HCT116 (cell line): Measurements from ENCODE around the gene BCL7A. TPM values are rescaled to one million over a fixed set of nuclear protein-coding genes. Genes with fewer than 3 reads are reported as not detected.

Experiments
- ATAC-seq: fragments of 200-7000 bp; cut with Tn5 transposase; 2 replicates; pipeline ENCODE4 v1.9.1; 2020; ENCODE audit warnings: mild to moderate bottlenecking, moderate library complexity
- BruUV-seq: library from RNA; stranded (reverse); fragments of 400-500 nt; replicated peaks from 2 replicates; lab custom pipeline; 2021; lab: Mats Ljungman, UMichigan
- CTCF ChIA-PET: fragments of 300-600 bp; sonication (Branson Sonifier 250); formaldehyde crosslinking; loops from one replicate; lab custom pipeline; 2021; ENCODE audit warnings: antibody characterized with exemption; lab: Charles Lee
- POLR2A ChIA-PET: fragments of 300-600, 350-600 bp; sonication (Branson Sonifier 250); formaldehyde crosslinking; loops from one replicate; lab custom pipeline; 2021; ENCODE audit warnings: antibody characterized with exemption; lab: Charles Lee
- RAD21 ChIA-PET, 2 experiments: fragments of 300-600 bp; sonication (Branson Sonifier 250); formaldehyde crosslinking; loops; one replicate each; lab custom pipeline; 2023; ENCODE audit warnings: low total read pairs in 2 of 2; ENCODE audit not compliant: uncharacterized antibody in 2 of 2, unreplicated experiment in 2 of 2, low non-redundant PET in 1 of 2; lab: Charles Lee
- DNase-seq: peaks from one replicate; pipeline ENCODE4 v3.0.0-alpha.2; 2010; ENCODE audit warnings: low read depth, low spot score
- H2AFZ ChIP-seq: fragments of 200-600 bp; shearing (Covaris generic), sonication (generic); 2 replicates; pipeline ENCODE4 v1.6.1; 2017; ENCODE audit warnings: low read depth, mixed run types, mixed read lengths, antibody characterized with exemption, low read length; ENCODE audit not compliant: poor library complexity, severe bottlenecking
- H3K27ac ChIP-seq: 2 replicates; pipeline ENCODE4 v1.5.1; 2012; ENCODE audit warnings: low read depth, low read length
- H3K27me3 ChIP-seq: fragments of 200-600 bp; sonication (generic); 2 replicates; pipeline ENCODE4 v1.6.1; 2016; ENCODE audit warnings: mixed run types, low read length, mixed read lengths; ENCODE audit not compliant: insufficient read depth
- H3K36me3 ChIP-seq, 2 experiments: fragments of 200-500 bp in 1 of 2; fragments of 200-600 bp in 1 of 2; sonication (Bioruptor generic) in 1 of 2; sonication (generic) in 1 of 2; 2 replicates each; pipeline versions ENCODE4 v1.5.1 to v1.6.1; 2014 to 2016; ENCODE audit warnings: low read length in 2 of 2, inconsistent platforms in 1 of 2, mixed read lengths in 1 of 2, mixed run types in 1 of 2; ENCODE audit not compliant: insufficient read depth in 2 of 2, control insufficient read depth in 1 of 2
- H3K4me1 ChIP-seq, 2 experiments: fragments of 200-600 bp in 1 of 2; sonication (generic) in 1 of 2; 2 replicates each; pipeline versions ENCODE4 v1.5.1 to v1.6.1; 2012 to 2017; ENCODE audit warnings: low read length in 2 of 2, inconsistent platforms in 1 of 2, mild to moderate bottlenecking in 1 of 2, mixed read lengths in 1 of 2, mixed run types in 1 of 2, moderate library complexity in 1 of 2; ENCODE audit not compliant: insufficient read depth in 2 of 2, control insufficient read depth in 1 of 2
- H3K4me2 ChIP-seq: fragments of 200-600 bp; sonication (generic); 2 replicates; pipeline ENCODE4 v1.6.1; 2017; ENCODE audit warnings: mixed run types, low read length, mixed read lengths
- H3K4me3 ChIP-seq, 2 experiments: fragments of 200-600 bp in 1 of 2; sonication (generic) in 1 of 2; replicated peaks in 1 of 2; 2 replicates each; pipeline ENCODE4 v1.5.1; 2011 to 2016; ENCODE audit warnings: low read length in 2 of 2, control low read depth in 1 of 2, low read depth in 1 of 2, mild to moderate bottlenecking in 1 of 2, mixed read lengths in 1 of 2, mixed run types in 1 of 2
- H3K79me2 ChIP-seq: fragments of 200-600 bp; sonication (generic); 2 replicates; pipeline ENCODE4 v1.6.1; 2017; ENCODE audit warnings: mild to moderate bottlenecking, mixed run types, low read length, moderate library complexity, mixed read lengths; ENCODE audit not compliant: insufficient read depth
- H3K9ac ChIP-seq: fragments of 200-600 bp; sonication (generic); 2 replicates; pipeline ENCODE4 v1.6.1; 2016; ENCODE audit warnings: low read length, mixed read lengths
- H3K9me2 ChIP-seq: fragments of 200-600 bp; sonication (generic), shearing (Covaris generic); 2 replicates; pipeline ENCODE4 v1.6.1; 2017; ENCODE audit warnings: mixed run types, mild to moderate bottlenecking, moderate library complexity; ENCODE audit not compliant: insufficient read depth
- H3K9me3 ChIP-seq, 2 experiments: fragments of 200-500 bp in 1 of 2; fragments of 200-600 bp in 1 of 2; sonication (Bioruptor generic) in 1 of 2; sonication (generic) in 1 of 2; 2 replicates each; pipeline ENCODE4 v1.6.1; 2014 to 2017; ENCODE audit warnings: low read length in 2 of 2, mixed read lengths in 2 of 2, inconsistent platforms in 1 of 2, low read depth in 1 of 2, mild to moderate bottlenecking in 1 of 2, mixed run types in 1 of 2, moderate library complexity in 1 of 2; ENCODE audit not compliant: control insufficient read depth in 1 of 2, insufficient read depth in 1 of 2
- H4K20me1 ChIP-seq: fragments of 200-600 bp; sonication (generic), shearing (Covaris generic); 2 replicates; pipeline ENCODE4 v1.6.1; 2017; ENCODE audit warnings: mixed run types, mild to moderate bottlenecking, moderate library complexity; ENCODE audit not compliant: insufficient read depth
- CBX3 ChIP-seq: IDR thresholded peaks from 2 replicates; pipeline ENCODE4 v1.6.1; 2012; ENCODE audit warnings: low read depth
- EGR1 ChIP-seq: IDR thresholded peaks from 2 replicates; pipeline ENCODE4 v1.6.1; 2012; ENCODE audit warnings: low read depth
- EZH2 ChIP-seq: fragments of 200-600 bp; sonication (generic); IDR thresholded peaks from 2 replicates; pipeline ENCODE4 v1.6.1; 2017; ENCODE audit warnings: antibody characterized with exemption, mixed run types
- POLR2AphosphoS5 ChIP-seq: IDR thresholded peaks from 2 replicates; pipeline ENCODE4 v1.6.1; 2011; ENCODE audit warnings: mild to moderate bottlenecking, low read depth, low read length, moderate library complexity
- YY1 ChIP-seq: IDR thresholded peaks from 2 replicates; pipeline ENCODE4 v1.6.1; 2011; ENCODE audit warnings: low read length, low read depth, moderate library complexity, mild to moderate bottlenecking; ENCODE audit not compliant: insufficient replicate concordance; ENCODE audit errors: extremely low read depth
- ZBTB33 ChIP-seq: IDR thresholded peaks from 2 replicates; pipeline ENCODE4 v1.6.1; 2011; ENCODE audit warnings: mild to moderate bottlenecking, low read length, moderate library complexity; ENCODE audit not compliant: insufficient replicate concordance; ENCODE audit errors: extremely low read depth
- ZFX ChIP-seq: fragments of 450-650 bp; IDR thresholded peaks from 2 replicates; pipeline ENCODE4 v1.6.1; 2017
- intact Hi-C: fragments of 100-400 bp; cut with micrococcal nuclease; formaldehyde crosslinking; loops from 2 replicates; pipeline ENCODE4 v1.10.0; 2022
- total RNA-seq: library from RNA; stranded (reverse); gene quantifications from one replicate; pipeline ENCODE4 v1.2.1, GENCODE V29; 2021; ENCODE audit not compliant: unreplicated experiment

The BCL7A gene
- total RNA-seq, 1 experiment from 2014 or later: 14.2 TPM

DNA sequence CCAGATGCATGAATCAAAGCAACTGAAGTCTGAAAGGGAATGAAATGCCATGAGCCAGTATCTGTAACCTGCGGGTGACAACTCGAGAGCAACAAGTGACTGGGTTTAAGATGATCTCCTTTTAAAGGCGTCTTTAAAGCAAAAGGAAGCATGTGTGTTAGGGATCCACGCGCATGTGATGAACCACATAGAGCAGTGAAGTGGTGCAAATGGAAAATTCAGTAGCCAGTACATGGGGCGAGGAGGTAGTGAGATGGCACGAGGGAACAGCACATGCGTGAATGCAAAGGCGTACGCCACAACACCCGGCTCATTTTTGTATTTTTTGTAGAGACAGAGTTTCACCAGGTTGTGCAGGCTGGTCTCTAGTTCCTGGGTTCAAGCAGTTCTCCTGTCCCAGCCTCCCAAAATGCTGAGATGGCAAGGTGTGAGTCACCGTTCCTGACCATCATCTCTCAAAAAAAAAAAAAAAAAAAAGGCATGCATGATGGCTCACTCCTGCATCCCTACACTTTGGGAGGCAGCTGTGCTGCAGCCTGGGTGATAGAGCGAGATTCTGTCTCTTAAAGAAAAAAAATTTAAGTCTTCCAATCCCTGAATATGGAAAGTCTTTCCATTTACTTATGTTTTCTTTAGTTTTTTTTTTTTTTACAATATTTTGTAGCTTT lies 24.6 kb upstream of the BCL7A start:
- Histone ChIP-seq H3K4me2 (no peak overlapping the region), H4K20me1 (no peaks in the 10 kb centered on the region), H3K9me2 (no peaks in the 10 kb centered on the region), H3K27ac (no peak overlapping the region), H3K27me3 (no peaks in the 10 kb centered on the region), H3K36me3 (no peaks in the 10 kb centered on the region), H2AFZ (no peak overlapping the region), H3K9ac (no peak overlapping the region), H3K79me2 (no peaks in the 10 kb centered on the region), H3K9me3 (peaks cover 3 to 8% of the 10 kb centered on the region in 2 experiments; a peak in 2 of 4 replicates), H3K4me1 (no peaks in the 10 kb centered on the region; a peak in 1 of 4 replicates), H3K4me3 (no peak overlapping the region)
- no peak for ATAC-seq
- CTCF ChIA-PET: no interaction called here
- intact Hi-C loops: no loop called here
- DNase-seq: no peak
- POLR2A ChIA-PET: no interaction called here
- RAD21 ChIA-PET: no interaction called here
- TF ChIP-seq ZFX (no peak), EZH2 (no peak), YY1 (no peak), POLR2AphosphoS5 (no peak), ZBTB33 (no peak), CBX3 (no peak), EGR1 (no peak)
- BruUV-seq: no TSS peak
